Neural cell (in vitro differentiated cells): ENCODE measurements around the gene FBXL17. TPM values are rescaled to one million over a fixed set of nuclear protein-coding genes. Genes with fewer than 3 reads are reported as not detected.
"Not testable (repeated sequence)": the region's sequence is repeated elsewhere in the genome, so short reads cannot be mapped to it uniquely, and the experiment has no call there.

Experiments
- H2AFZ ChIP-seq: fragments of 200-600, 300-800 bp; sonication (generic), shearing (Covaris generic); 2 replicates; pipeline ENCODE4 v1.6.0; 2014; ENCODE audit warnings: low read depth, mild to moderate bottlenecking, antibody characterized with exemption, low read length, moderate library complexity
- H3F3A ChIP-seq: fragments of 200-600 bp; shearing (Covaris generic); 2 replicates; pipeline ENCODE4 v1.6.1; 2016; ENCODE audit warnings: mild to moderate bottlenecking, moderate library complexity, mixed read lengths, antibody characterized with exemption, low read length; ENCODE audit not compliant: insufficient read depth, poor library complexity, severe bottlenecking
- H3K27ac ChIP-seq: fragments of 200-600, 300-800 bp; sonication (generic), shearing (Covaris generic); 2 replicates; pipeline ENCODE4 v1.5.1; 2014; ENCODE audit warnings: mild to moderate bottlenecking, low read length, moderate library complexity
- H3K27me3 ChIP-seq: fragments of 300-800, 200-600 bp; sonication (generic), shearing (Covaris generic); 2 replicates; pipeline ENCODE4 v1.6.0; 2014; ENCODE audit warnings: mild to moderate bottlenecking, low read depth, low read length, moderate library complexity; ENCODE audit not compliant: insufficient read depth
- H3K36me3 ChIP-seq: fragments of 300-800, 200-600 bp; sonication (generic), shearing (Covaris generic); 2 replicates; pipeline ENCODE4 v1.5.1; 2014; ENCODE audit warnings: mild to moderate bottlenecking, antibody characterized with exemption, low read length, moderate library complexity; ENCODE audit not compliant: insufficient read depth
- H3K4me2 ChIP-seq: fragments of 300-800, 200-600 bp; sonication (generic), shearing (Covaris generic); 2 replicates; pipeline ENCODE4 v1.6.0; 2014; ENCODE audit warnings: mild to moderate bottlenecking, low read length
- H3K4me3 ChIP-seq: fragments of 300-800, 200-600 bp; sonication (generic), shearing (Covaris generic); 2 replicates; pipeline ENCODE4 v1.5.1; 2014; ENCODE audit warnings: mild to moderate bottlenecking, low read length, moderate library complexity
- H3K79me2 ChIP-seq: fragments of 200-600 bp; shearing (Covaris generic); replicated peaks from 2 replicates; pipeline ENCODE4 v1.6.0; 2014; ENCODE audit warnings: mild to moderate bottlenecking, low read length, moderate library complexity; ENCODE audit not compliant: insufficient read depth
- H3K9ac ChIP-seq: fragments of 300-800, 200-600 bp; sonication (generic), shearing (Covaris generic); 2 replicates; pipeline ENCODE4 v1.6.1; 2016; ENCODE audit warnings: mild to moderate bottlenecking, low read length, mixed read lengths
- H3K9me2 ChIP-seq: fragments of 200-600 bp; shearing (Covaris generic); 2 replicates; pipeline ENCODE4 v1.6.1; 2016; ENCODE audit warnings: mild to moderate bottlenecking, low read length, mixed read lengths; ENCODE audit not compliant: insufficient read depth
- H3K9me3 ChIP-seq: fragments of 200-600, 300-800 bp; sonication (generic), shearing (Covaris generic); 2 replicates; pipeline ENCODE4 v1.6.1; 2016; ENCODE audit warnings: mild to moderate bottlenecking, mixed run types, low read length, moderate library complexity, mixed read lengths
- H4K20me1 ChIP-seq: fragments of 200-600 bp; shearing (Covaris generic); 2 replicates; pipeline ENCODE4 v1.6.1; 2016; ENCODE audit warnings: mild to moderate bottlenecking, mixed run types; ENCODE audit not compliant: insufficient read depth
- EP300 ChIP-seq: fragments of 450-650 bp; conservative IDR thresholded peaks from 2 replicates; pipeline ENCODE4 v1.6.1; 2014; ENCODE audit warnings: antibody characterized with exemption, mild to moderate bottlenecking, moderate library complexity; ENCODE audit not compliant: poor library complexity, severe bottlenecking
- EZH2 ChIP-seq: fragments of 200-600, 300-800 bp; shearing (Covaris generic), sonication (generic); IDR thresholded peaks from 2 replicates; pipeline ENCODE4 v1.6.1; 2014; ENCODE audit warnings: antibody characterized with exemption, low read length, borderline replicate concordance, mild to moderate bottlenecking; ENCODE audit not compliant: insufficient read depth, poor library complexity, severe bottlenecking
- POLR2AphosphoS5 ChIP-seq: IDR thresholded peaks from 2 replicates; pipeline ENCODE4 v1.6.1; 2012
- RAD21 ChIP-seq: fragments of 450-650 bp; conservative IDR thresholded peaks from 2 replicates; pipeline ENCODE4 v1.6.1; 2014; ENCODE audit warnings: antibody characterized with exemption, mild to moderate bottlenecking, moderate library complexity
- SMC3 ChIP-seq: fragments of 450-650 bp; conservative IDR thresholded peaks from 2 replicates; pipeline ENCODE4 v1.6.1; 2014; ENCODE audit warnings: antibody characterized with exemption, mild to moderate bottlenecking, moderate library complexity; ENCODE audit not compliant: poor library complexity
- TAF1 ChIP-seq: IDR thresholded peaks from 2 replicates; pipeline ENCODE4 v1.6.1; 2012; ENCODE audit warnings: low read depth
- polyA plus RNA-seq: library from polyadenylated mRNA; depleted of rRNA; stranded (reverse); fragments of >200 nt; gene quantifications from 2 replicates; pipeline ENCODE4 v1.2.3, GENCODE V29; 2014
- TF ChIP-seq, protein P1 (sequence below): IDR thresholded peaks from 2 replicates; pipeline ENCODE4 v1.6.1; 2012; ENCODE audit warnings: borderline replicate concordance
- TF ChIP-seq, protein P2 (sequence below): fragments of 450-650 bp; IDR thresholded peaks from 2 replicates; pipeline ENCODE4 v1.5.1; 2014; ENCODE audit warnings: antibody characterized with exemption, mild to moderate bottlenecking, moderate library complexity; ENCODE audit not compliant: poor library complexity, severe bottlenecking

Gene FBXL17
- polyA plus RNA-seq, 1 donor from 2014 or later, result 19.6 TPM

DNA sequence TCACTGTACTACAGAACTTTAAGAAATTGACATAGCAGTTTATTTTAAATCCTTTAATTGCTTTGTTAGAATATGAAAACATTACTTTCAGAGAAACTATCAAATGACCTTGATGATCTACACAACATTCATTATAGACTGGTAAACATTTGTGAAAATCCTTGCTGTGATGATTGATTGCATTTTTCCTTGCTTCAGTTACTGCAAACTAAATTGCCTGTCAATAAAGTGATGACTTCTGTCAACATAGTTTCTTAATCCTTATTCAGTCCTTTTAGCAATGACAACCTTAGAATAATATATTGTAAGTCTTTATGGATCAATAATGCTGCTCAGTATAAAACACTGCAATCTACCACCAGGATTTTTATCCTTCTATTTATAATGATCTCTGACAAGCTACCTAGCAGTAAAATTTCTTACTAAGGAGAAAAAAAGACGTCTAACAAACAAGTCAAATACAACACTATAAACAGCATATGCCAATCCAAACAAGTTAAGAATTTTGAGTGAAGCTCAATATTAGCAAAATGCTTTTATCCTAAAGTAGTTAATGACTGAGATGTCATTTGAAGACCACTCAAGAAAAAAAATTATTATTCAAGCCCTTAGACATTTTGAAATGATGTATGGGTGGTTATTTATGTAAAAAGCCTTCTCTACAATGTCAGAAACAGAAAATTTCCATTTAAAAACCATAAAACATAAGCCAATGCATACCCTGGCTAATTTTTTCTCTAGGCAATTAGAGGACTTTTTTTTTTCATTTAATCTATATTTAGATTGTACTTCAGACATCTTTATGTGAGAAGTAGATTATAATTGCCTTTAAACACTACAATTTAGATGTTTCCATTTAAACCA is 105.5 kb downstream of the FBXL17 start:
- H3K27ac ChIP-seq, result no peak overlapping the region
- no peaks in the 10 kb centered on the region for H4K20me1 ChIP-seq
- H3K27me3 ChIP-seq, result no peaks in the 10 kb centered on the region
- no peak overlapping the region for H3K9ac ChIP-seq
- H3K9me2 ChIP-seq, result no peaks in the 10 kb centered on the region
- H3K4me3 ChIP-seq, result no peak overlapping the region
- TF ChIP-seq POLR2AphosphoS5, result peak; percentile 51
- peak; percentile 87 for TF ChIP-seq EP300
- no peak for TF ChIP-seq RAD21
- no peak for TF ChIP-seq SMC3
- TF ChIP-seq, protein P1, sequence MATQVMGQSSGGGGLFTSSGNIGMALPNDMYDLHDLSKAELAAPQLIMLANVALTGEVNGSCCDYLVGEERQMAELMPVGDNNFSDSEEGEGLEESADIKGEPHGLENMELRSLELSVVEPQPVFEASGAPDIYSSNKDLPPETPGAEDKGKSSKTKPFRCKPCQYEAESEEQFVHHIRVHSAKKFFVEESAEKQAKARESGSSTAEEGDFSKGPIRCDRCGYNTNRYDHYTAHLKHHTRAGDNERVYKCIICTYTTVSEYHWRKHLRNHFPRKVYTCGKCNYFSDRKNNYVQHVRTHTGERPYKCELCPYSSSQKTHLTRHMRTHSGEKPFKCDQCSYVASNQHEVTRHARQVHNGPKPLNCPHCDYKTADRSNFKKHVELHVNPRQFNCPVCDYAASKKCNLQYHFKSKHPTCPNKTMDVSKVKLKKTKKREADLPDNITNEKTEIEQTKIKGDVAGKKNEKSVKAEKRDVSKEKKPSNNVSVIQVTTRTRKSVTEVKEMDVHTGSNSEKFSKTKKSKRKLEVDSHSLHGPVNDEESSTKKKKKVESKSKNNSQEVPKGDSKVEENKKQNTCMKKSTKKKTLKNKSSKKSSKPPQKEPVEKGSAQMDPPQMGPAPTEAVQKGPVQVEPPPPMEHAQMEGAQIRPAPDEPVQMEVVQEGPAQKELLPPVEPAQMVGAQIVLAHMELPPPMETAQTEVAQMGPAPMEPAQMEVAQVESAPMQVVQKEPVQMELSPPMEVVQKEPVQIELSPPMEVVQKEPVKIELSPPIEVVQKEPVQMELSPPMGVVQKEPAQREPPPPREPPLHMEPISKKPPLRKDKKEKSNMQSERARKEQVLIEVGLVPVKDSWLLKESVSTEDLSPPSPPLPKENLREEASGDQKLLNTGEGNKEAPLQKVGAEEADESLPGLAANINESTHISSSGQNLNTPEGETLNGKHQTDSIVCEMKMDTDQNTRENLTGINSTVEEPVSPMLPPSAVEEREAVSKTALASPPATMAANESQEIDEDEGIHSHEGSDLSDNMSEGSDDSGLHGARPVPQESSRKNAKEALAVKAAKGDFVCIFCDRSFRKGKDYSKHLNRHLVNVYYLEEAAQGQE, result no peak
- H3K36me3 ChIP-seq, result no peaks in the 10 kb centered on the region
- no peaks in the 10 kb centered on the region for H3F3A ChIP-seq
- H3K9me3 ChIP-seq, result no peaks in the 10 kb centered on the region
- H2AFZ ChIP-seq, result no peak overlapping the region
- H3K79me2 ChIP-seq, result no peaks in the 10 kb centered on the region
- peak overlapping the region; percentile 27 for H3K4me2 ChIP-seq

DNA sequence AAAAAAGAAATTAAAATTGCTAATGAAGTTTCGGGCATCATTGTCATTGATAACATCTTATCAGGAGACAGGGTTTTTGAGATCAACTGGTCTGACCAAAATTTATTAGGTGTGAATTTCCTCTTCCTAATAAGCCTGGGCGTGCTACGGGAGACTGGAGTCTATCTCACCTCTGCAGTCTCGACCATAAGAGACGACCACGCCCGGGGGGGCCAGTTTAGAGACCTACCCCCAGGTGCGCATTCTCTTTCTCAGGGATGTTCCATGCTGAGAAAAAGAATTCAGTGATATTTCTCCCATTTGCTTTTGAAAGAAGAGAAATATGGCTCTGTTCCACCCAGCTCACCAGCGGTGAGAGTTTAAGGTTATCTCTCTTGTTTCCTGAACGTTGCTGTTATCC is 107.8 kb downstream of the FBXL17 start:
- not testable (repeated sequence) for H2AFZ ChIP-seq, H3K4me2 ChIP-seq, H3K27me3 ChIP-seq, H3K27ac ChIP-seq, H3K36me3 ChIP-seq, H3K4me3 ChIP-seq, H3F3A ChIP-seq, H3K9me2 ChIP-seq, H3K9ac ChIP-seq, H3K9me3 ChIP-seq, H3K79me2 ChIP-seq, H4K20me1 ChIP-seq

DNA sequence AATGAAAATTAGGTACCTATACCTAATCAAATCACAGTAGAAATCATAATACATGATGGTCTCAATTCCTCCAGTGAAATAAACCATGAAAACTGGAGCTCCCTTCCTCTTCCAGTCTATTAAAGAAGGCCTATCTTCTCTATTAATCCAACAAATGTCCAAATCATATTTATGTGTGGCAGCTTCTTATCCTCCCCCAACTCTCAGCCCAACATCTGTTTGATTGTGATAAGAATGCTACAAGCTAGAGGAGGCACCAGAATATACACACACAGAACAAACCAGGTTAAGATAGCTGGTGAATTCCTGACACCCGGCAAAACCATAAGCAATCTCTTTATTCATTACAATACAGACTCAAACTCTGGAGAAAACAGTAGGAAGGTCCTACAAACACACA is 110.8 kb downstream of the FBXL17 start:
- Histone ChIP-seq H3K4me3 (no peak overlapping the region), H3K79me2 (no peaks in the 10 kb centered on the region), H3K36me3 (no peaks in the 10 kb centered on the region), H4K20me1 (no peaks in the 10 kb centered on the region), H3K9me2 (no peaks in the 10 kb centered on the region), H3K9ac (no peak overlapping the region), H3K4me2 (no peak overlapping the region), H3K27me3 (no peaks in the 10 kb centered on the region), H3K27ac (no peak overlapping the region), H2AFZ (no peak overlapping the region), H3K9me3 (no peaks in the 10 kb centered on the region), H3F3A (no peaks in the 10 kb centered on the region)
- TF ChIP-seq EZH2 (no peak), TAF1 (no peak), RAD21 (no peak)
- TF ChIP-seq, protein P2, sequence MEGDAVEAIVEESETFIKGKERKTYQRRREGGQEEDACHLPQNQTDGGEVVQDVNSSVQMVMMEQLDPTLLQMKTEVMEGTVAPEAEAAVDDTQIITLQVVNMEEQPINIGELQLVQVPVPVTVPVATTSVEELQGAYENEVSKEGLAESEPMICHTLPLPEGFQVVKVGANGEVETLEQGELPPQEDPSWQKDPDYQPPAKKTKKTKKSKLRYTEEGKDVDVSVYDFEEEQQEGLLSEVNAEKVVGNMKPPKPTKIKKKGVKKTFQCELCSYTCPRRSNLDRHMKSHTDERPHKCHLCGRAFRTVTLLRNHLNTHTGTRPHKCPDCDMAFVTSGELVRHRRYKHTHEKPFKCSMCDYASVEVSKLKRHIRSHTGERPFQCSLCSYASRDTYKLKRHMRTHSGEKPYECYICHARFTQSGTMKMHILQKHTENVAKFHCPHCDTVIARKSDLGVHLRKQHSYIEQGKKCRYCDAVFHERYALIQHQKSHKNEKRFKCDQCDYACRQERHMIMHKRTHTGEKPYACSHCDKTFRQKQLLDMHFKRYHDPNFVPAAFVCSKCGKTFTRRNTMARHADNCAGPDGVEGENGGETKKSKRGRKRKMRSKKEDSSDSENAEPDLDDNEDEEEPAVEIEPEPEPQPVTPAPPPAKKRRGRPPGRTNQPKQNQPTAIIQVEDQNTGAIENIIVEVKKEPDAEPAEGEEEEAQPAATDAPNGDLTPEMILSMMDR, result no peak
